GM23338 (cell line): Measurements from ENCODE around the gene URI1. TPM values are rescaled to one million over a fixed set of nuclear protein-coding genes. Genes with fewer than 3 reads are reported as not detected.

Source experiments
- ATAC-seq: fragments of 200-7000 bp; cut with Tn5 transposase; 3 replicates; pipeline ENCODE4 v1.9.1; 2020
- DNase-seq: peaks from one replicate; pipeline ENCODE4 v3.0.0-alpha.2; 2015; ENCODE audit warnings: low spot score
- H2AFZ ChIP-seq: fragments of 200-600 bp; sonication (generic); 2 replicates; pipeline ENCODE4 v1.8.0; 2016; ENCODE audit warnings: antibody characterized with exemption, mild to moderate bottlenecking, moderate library complexity
- H3F3A ChIP-seq: fragments of 200-600 bp; sonication (generic); replicated peaks from 2 replicates; pipeline ENCODE4 v1.8.0; 2017; ENCODE audit warnings: antibody characterized with exemption, mixed run types, low read depth
- H3K27ac ChIP-seq: fragments of 200-600 bp; sonication (generic); 2 replicates; pipeline ENCODE4 v1.6.1; 2016; ENCODE audit warnings: low read depth
- H3K27me3 ChIP-seq: fragments of 200-600 bp; sonication (generic); 2 replicates; pipeline ENCODE4 v1.8.0; 2016; ENCODE audit warnings: mild to moderate bottlenecking, mixed run types, moderate library complexity; ENCODE audit not compliant: insufficient read depth
- H3K36me3 ChIP-seq: fragments of 200-600 bp; sonication (generic); 2 replicates; pipeline ENCODE4 v1.8.0; 2016; ENCODE audit warnings: mild to moderate bottlenecking; ENCODE audit not compliant: insufficient read depth
- H3K4me1 ChIP-seq: fragments of 200-600 bp; sonication (generic); 2 replicates; pipeline ENCODE4 v1.8.0; 2016; ENCODE audit warnings: mild to moderate bottlenecking, moderate library complexity; ENCODE audit not compliant: insufficient read depth
- H3K4me2 ChIP-seq: fragments of 200-600 bp; sonication (generic); 2 replicates; pipeline ENCODE4 v1.7.1; 2017; ENCODE audit warnings: mixed run types
- H3K4me3 ChIP-seq: fragments of 200-600 bp; sonication (generic); 2 replicates; pipeline ENCODE4 v1.6.1; 2016; ENCODE audit warnings: mixed run types
- H3K79me2 ChIP-seq: fragments of 200-600 bp; sonication (generic); replicated peaks from 2 replicates; pipeline ENCODE4 v1.8.0; 2017; ENCODE audit warnings: mild to moderate bottlenecking; ENCODE audit not compliant: insufficient read depth
- H3K9me2 ChIP-seq: fragments of 200-600 bp; sonication (generic); 2 replicates; pipeline ENCODE4 v1.8.0; 2017; ENCODE audit not compliant: insufficient read depth
- H4K20me1 ChIP-seq: fragments of 200-600 bp; sonication (generic); replicated peaks from 2 replicates; pipeline ENCODE4 v1.8.0; 2017; ENCODE audit warnings: mild to moderate bottlenecking; ENCODE audit not compliant: insufficient read depth
- H3K27ac Mint-ChIP-seq: 2 replicates; pipeline ENCODE4 v1.8.0; 2020; ENCODE audit warnings: inconsistent platforms, mild to moderate bottlenecking, moderate library complexity, mixed read lengths
- H3K27me3 Mint-ChIP-seq: 3 replicates; pipeline ENCODE4 v1.8.0; 2022; ENCODE audit warnings: low read depth, mild to moderate bottlenecking, moderate library complexity, mixed read lengths, inconsistent platforms; ENCODE audit not compliant: insufficient read depth, poor library complexity
- H3K36me3 Mint-ChIP-seq: 3 replicates; pipeline ENCODE4 v1.8.0; 2021; ENCODE audit warnings: low read depth, mild to moderate bottlenecking, inconsistent platforms, moderate library complexity, mixed read lengths
- H3K4me1 Mint-ChIP-seq: 3 replicates; pipeline ENCODE4 v1.8.0; 2020; ENCODE audit warnings: mild to moderate bottlenecking, inconsistent platforms, mixed read lengths
- H3K4me3 Mint-ChIP-seq: 3 replicates; pipeline ENCODE4 v1.8.0; 2021; ENCODE audit warnings: moderate library complexity, mild to moderate bottlenecking, inconsistent platforms, mixed read lengths
- H3K9me3 Mint-ChIP-seq: 3 replicates; pipeline ENCODE4 v1.8.0; 2020; ENCODE audit warnings: moderate library complexity, mild to moderate bottlenecking, inconsistent platforms, mixed read lengths
- CREB1 ChIP-seq: fragments of 250-450 bp; sonication (Bioruptor Pico); IDR thresholded peaks from 2 replicates; pipeline ENCODE4 v1.5.0; 2020; ENCODE audit warnings: low read depth, mild to moderate bottlenecking, moderate library complexity
- CTCF ChIP-seq, 2 experiments: fragments of 200-600 bp in 1 of 2; sonication (generic) in 1 of 2; conservative IDR thresholded peaks; 2 replicates each; pipeline versions ENCODE4 v1.5.1 to v1.6.1; 2016 to 2017; ENCODE audit warnings: antibody characterized with exemption in 2 of 2, low read depth in 2 of 2, mild to moderate bottlenecking in 2 of 2, moderate library complexity in 1 of 2
- EZH2 ChIP-seq: fragments of 200-600 bp; sonication (generic); IDR thresholded peaks from one replicate; pipeline ENCODE4 v1.8.0; 2017; ENCODE audit warnings: antibody characterized with exemption, mild to moderate bottlenecking, low read depth; ENCODE audit not compliant: unreplicated experiment
- POLR2AphosphoS5 ChIP-seq: IDR thresholded peaks from 2 replicates; pipeline ENCODE4 v1.6.1; 2016; ENCODE audit warnings: antibody characterized with exemption, low read depth
- REST ChIP-seq: IDR thresholded peaks from one replicate; pipeline ENCODE4 v1.6.1; 2018; ENCODE audit warnings: antibody characterized with exemption; ENCODE audit not compliant: unreplicated experiment
- STAT1 ChIP-seq: IDR thresholded peaks from one replicate; pipeline ENCODE4 v1.6.1; 2016; ENCODE audit warnings: antibody characterized with exemption; ENCODE audit not compliant: unreplicated experiment
- ZNF114 ChIP-seq: fragments of 250-450 bp; sonication (Bioruptor Pico); IDR thresholded peaks from 2 replicates; pipeline ENCODE4 v1.5.0; 2020; ENCODE audit warnings: mild to moderate bottlenecking, moderate library complexity
- polyA plus RNA-seq: library from polyadenylated mRNA; unstranded; fragments of >200 nt; fragmentation: Nextera tagmentation; extraction: Ambion mirVana; gene quantifications from 2 replicates; pipeline ENCODE4 v1.2.1, GENCODE V29; 2016
- total RNA-seq: library from RNA; depleted of rRNA; stranded (reverse); fragments of >200 nt; shearing (Covaris generic); gene quantifications from 2 replicates; pipeline ENCODE4 v1.2.3, GENCODE V29; 2014
- TF ChIP-seq, protein P1 (sequence below): IDR thresholded peaks from 2 replicates; pipeline ENCODE4 v1.6.1; 2016; ENCODE audit warnings: antibody characterized with exemption

Gene URI1
- total and polyA plus RNA-seq, 2 experiments from 2014 or later: 27.6 to 68.4 TPM

GRCh38 chr19:29983568-29983967 lies 41.5 kb downstream of the URI1 start:
- Histone ChIP-seq H3K36me3 (no peaks in the 10 kb centered on the region), H3K27ac (no peak overlapping the region), H3K27me3 (no peaks in the 10 kb centered on the region), H4K20me1 (peaks cover 29% of the 10 kb centered on the region), H3F3A (no peaks in the 10 kb centered on the region), H2AFZ (no peak overlapping the region), H3K4me1 (peaks cover 40% of the 10 kb centered on the region), H3K79me2 (peaks cover 90% of the 10 kb centered on the region), H3K4me2 (no peak overlapping the region), H3K9me2 (no peaks in the 10 kb centered on the region), H3K4me3 (no peak overlapping the region)
- DNase-seq: no peak
- ATAC-seq: no peak
- Mint-ChIP-seq H3K36me3 (peaks cover 3% of the 10 kb centered on the region; the same call in 1 of the 3 replicates), H3K4me1 (peaks cover 31% of the 10 kb centered on the region), H3K27me3 (no peaks in the 10 kb centered on the region), H3K4me3 (no peak overlapping the region), H3K9me3 (no peaks in the 10 kb centered on the region), H3K27ac (no peak overlapping the region; the same call in 1 of the 2 replicates)
- TF ChIP-seq, protein P1, sequence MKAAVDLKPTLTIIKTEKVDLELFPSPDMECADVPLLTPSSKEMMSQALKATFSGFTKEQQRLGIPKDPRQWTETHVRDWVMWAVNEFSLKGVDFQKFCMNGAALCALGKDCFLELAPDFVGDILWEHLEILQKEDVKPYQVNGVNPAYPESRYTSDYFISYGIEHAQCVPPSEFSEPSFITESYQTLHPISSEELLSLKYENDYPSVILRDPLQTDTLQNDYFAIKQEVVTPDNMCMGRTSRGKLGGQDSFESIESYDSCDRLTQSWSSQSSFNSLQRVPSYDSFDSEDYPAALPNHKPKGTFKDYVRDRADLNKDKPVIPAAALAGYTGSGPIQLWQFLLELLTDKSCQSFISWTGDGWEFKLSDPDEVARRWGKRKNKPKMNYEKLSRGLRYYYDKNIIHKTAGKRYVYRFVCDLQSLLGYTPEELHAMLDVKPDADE: no peak
- no peak for TF ChIP-seq POLR2AphosphoS5
- TF ChIP-seq ZNF114 (CRISPR knock-in tag): no peak
- no peak for TF ChIP-seq REST
- TF ChIP-seq CREB1 (CRISPR knock-in tag): no peak

DNA sequence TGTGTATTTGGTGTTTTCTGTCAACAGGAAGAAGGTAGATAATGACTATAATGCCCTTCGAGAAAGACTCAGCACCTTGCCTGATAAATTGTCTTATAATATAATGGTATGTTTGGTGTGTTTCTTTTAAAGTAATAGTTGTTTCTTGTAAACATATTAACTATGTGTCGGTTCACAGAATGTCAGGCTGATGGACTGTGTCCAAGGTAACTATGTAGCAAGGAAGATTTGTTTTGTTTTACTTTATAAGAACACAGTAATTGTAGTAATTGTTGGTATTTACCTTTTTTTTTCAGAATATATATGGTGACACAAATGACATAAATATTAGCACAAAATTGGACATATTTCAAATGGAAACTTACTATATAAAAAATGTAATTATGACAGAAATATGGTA lies 43.2 kb downstream of the URI1 start:
- H3K4me3 Mint-ChIP-seq: no peak overlapping the region
- TF ChIP-seq CTCF (conservative IDR thresholded peaks at IDR 0.05; ENCODE audit: low read depth in 2 of 2): no peak
- TF ChIP-seq EZH2: no peak
- TF ChIP-seq REST: no peak
- TF ChIP-seq STAT1: no peak
- TF ChIP-seq CREB1 (CRISPR knock-in tag): no peak
- no peak for TF ChIP-seq ZNF114 (CRISPR knock-in tag)

More for the DNA sequence above, 43.2 kb downstream of the URI1 start:
- Histone ChIP-seq H3K27me3 (no peaks in the 10 kb centered on the region), H3K36me3 (no peaks in the 10 kb centered on the region), H2AFZ (no peak overlapping the region), H3K9me2 (no peaks in the 10 kb centered on the region), H3K4me2 (no peak overlapping the region), H3K4me3 (no peak overlapping the region), H3K79me2 (peaks cover 90% of the 10 kb centered on the region), H4K20me1 (peaks cover 28% of the 10 kb centered on the region), H3K4me1 (peaks cover 34% of the 10 kb centered on the region), H3F3A (no peaks in the 10 kb centered on the region), H3K27ac (no peak overlapping the region)
- Mint-ChIP-seq H3K27me3 (no peaks in the 10 kb centered on the region), H3K4me1 (peaks cover 31% of the 10 kb centered on the region), H3K9me3 (no peaks in the 10 kb centered on the region), H3K36me3 (peaks cover 9% of the 10 kb centered on the region; the same call in 2 of the 3 replicates), H3K27ac (no peak overlapping the region)
- DNase-seq (no peak), ATAC-seq (no peak)
